ENCODE results near the gene KSR2. TPM values are rescaled to one million over a fixed set of nuclear protein-coding genes. Genes with fewer than 3 reads are reported as not detected.
"Not testable (repeated sequence)": the region's sequence is repeated elsewhere in the genome, so short reads cannot be mapped to it uniquely, and the experiment has no call there.

KSR2 gene
- polyA plus RNA-seq, 1 experiment: not detected

DNA sequence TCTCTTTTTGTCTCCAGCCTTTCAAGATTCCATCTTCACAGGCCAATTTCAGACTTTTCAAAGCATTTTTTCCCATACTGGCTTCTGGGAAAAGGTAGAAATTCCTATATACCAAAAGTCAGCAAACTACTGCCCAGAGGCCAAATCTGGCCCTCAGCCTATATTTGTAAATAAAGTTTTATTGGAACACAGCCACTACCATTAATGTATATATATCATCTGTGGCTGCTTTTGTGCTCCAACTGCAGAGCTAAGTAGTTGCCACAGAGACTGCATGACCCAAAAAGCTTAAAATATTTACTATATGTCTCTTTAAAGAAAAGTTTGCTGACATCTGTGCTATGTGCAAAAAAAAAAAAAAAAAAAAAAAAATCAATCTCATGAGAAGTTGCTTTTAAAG is 76.3 kb downstream of the KSR2 start:
- no peak for DNase-seq (ENCODE audit: low read depth)
- Histone ChIP-seq H3K4me3 (ENCODE audit: low read depth, low read length) (no peak overlapping the region), H3K36me3 (ENCODE audit: control insufficient read depth, insufficient read depth, low read length) (no peaks in the 10 kb centered on the region), H3K27me3 (ENCODE audit: control insufficient read depth, insufficient read depth, low read length) (no peaks in the 10 kb centered on the region)
- TF ChIP-seq, protein P1, sequence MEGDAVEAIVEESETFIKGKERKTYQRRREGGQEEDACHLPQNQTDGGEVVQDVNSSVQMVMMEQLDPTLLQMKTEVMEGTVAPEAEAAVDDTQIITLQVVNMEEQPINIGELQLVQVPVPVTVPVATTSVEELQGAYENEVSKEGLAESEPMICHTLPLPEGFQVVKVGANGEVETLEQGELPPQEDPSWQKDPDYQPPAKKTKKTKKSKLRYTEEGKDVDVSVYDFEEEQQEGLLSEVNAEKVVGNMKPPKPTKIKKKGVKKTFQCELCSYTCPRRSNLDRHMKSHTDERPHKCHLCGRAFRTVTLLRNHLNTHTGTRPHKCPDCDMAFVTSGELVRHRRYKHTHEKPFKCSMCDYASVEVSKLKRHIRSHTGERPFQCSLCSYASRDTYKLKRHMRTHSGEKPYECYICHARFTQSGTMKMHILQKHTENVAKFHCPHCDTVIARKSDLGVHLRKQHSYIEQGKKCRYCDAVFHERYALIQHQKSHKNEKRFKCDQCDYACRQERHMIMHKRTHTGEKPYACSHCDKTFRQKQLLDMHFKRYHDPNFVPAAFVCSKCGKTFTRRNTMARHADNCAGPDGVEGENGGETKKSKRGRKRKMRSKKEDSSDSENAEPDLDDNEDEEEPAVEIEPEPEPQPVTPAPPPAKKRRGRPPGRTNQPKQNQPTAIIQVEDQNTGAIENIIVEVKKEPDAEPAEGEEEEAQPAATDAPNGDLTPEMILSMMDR (IDR thresholded peaks at IDR 0.05; ENCODE audit: insufficient read depth, low read depth, low read length): no peak
- ChIA-PET POLR2A (no interaction called here), CTCF (no interaction called here)

- H3K4me3 ChIP-seq (ENCODE audit: low read depth, low read length); POLR2A ChIA-PET; H3K27me3 ChIP-seq (ENCODE audit: control insufficient read depth, insufficient read depth, low read length); CTCF ChIA-PET; H3K36me3 ChIP-seq (ENCODE audit: control insufficient read depth, insufficient read depth, low read length); DNase-seq (ENCODE audit: low read depth): not testable (repeated sequence)
Observed at GRCh38 chr12:117891265-117891664, 77.5 kb downstream of the KSR2 start.

DNA sequence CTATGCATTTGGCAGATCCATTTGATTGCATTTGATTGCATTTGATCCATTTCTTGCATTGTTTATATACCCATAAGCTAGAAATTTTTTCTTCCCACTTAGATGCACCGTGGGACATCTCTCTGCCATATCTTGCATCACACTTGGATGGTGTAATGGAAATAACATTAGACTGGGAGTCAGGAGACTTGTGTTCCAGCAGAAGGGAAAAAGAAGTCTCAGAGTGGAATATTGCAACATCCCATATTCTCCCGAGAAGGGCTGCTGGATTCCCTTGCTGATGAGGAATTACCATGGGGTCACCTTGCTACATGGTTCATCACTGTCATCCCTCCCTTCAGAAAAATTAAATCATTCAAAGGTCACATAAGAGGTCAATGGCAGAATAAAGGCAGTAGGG is 78.1 kb downstream of the KSR2 start:
- Histone ChIP-seq H3K27me3 (ENCODE audit: control insufficient read depth, insufficient read depth, low read length) (no peaks in the 10 kb centered on the region), H3K36me3 (ENCODE audit: control insufficient read depth, insufficient read depth, low read length) (no peaks in the 10 kb centered on the region), H3K4me3 (ENCODE audit: low read depth, low read length) (no peak overlapping the region)
- CTCF ChIA-PET: interaction anchor here (1.8 kb wide), 1 partner anchor 34 kb away, joined by 7 read pairs; no protein-coding TSS in a partner anchor
- TF ChIP-seq, protein P1 (IDR thresholded peaks at IDR 0.05; ENCODE audit: insufficient read depth, low read depth, low read length): no peak
- no peak for DNase-seq (ENCODE audit: low read depth)
- POLR2A ChIA-PET: no interaction called here

DNA sequence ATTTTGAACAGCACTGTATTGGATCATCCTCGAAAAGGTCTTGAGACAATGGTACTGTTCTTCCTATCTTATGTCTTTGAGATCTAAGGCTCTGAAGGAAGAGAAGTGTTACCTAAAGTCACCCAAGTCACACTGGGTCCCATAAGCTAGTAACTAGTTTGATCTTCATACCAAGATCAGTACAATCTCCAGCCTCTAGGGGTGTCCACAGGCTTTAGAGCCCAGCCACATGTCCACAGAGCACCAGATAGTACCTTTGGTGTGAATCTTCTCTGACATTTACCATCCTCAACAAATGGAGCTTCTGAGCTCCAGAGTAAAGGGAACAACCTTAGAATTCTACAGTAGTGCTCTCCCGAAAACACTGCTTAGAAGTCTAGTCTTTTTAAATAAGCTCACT is 78.7 kb downstream of the KSR2 start:
- ChIA-PET CTCF (interaction anchor here (1.8 kb wide), 1 partner anchor 33 kb away, joined by 7 read pairs; no protein-coding TSS in a partner anchor), POLR2A (no interaction called here)
- Histone ChIP-seq H3K36me3 (ENCODE audit: control insufficient read depth, insufficient read depth, low read length) (no peaks in the 10 kb centered on the region), H3K27me3 (ENCODE audit: control insufficient read depth, insufficient read depth, low read length) (no peaks in the 10 kb centered on the region), H3K4me3 (ENCODE audit: low read depth, low read length) (no peak overlapping the region)
- TF ChIP-seq, protein P1 (IDR thresholded peaks at IDR 0.05; ENCODE audit: insufficient read depth, low read depth, low read length): no peak
- DNase-seq (ENCODE audit: low read depth): no peak

- ChIA-PET CTCF (interaction anchor here (0.6 to 1.8 kb wide), 2 partner anchors 32 to 282 kb away, joined by 3 to 7 read pairs; no protein-coding TSS in a partner anchor), POLR2A (no interaction called here)
- Histone ChIP-seq H3K27me3 (ENCODE audit: control insufficient read depth, insufficient read depth, low read length) (no peaks in the 10 kb centered on the region), H3K4me3 (ENCODE audit: low read depth, low read length) (no peak overlapping the region), H3K36me3 (ENCODE audit: control insufficient read depth, insufficient read depth, low read length) (no peaks in the 10 kb centered on the region)
- no peak for DNase-seq (ENCODE audit: low read depth)
- TF ChIP-seq, protein P1 (IDR thresholded peaks at IDR 0.05; ENCODE audit: insufficient read depth, low read depth, low read length): no peak
Observed at GRCh38 chr12:117889098-117889497, 79.7 kb downstream of the KSR2 start.

DNA sequence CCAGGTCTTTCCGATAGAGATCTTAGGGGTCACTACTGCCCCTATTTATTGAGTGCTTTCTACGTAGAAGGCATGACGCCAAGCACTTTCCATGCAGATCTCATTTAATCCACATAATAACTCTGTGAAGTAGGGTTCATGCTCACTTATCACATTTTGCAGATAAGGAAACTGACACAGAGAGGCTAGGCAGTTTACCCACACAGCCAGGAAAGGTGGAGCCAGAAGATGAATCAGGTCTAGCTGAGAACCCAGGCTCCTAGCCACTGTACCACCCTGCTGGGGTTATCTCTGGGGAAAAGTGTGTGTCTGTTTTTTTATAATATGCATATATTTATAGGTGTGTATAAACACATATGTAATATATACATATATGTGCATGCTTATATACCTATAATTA is 83.6 kb downstream of the KSR2 start:
- no peak for DNase-seq (ENCODE audit: low read depth)
- no peak overlapping the region for H3K4me3 ChIP-seq (ENCODE audit: low read depth, low read length)
- TF ChIP-seq, protein P1 (IDR thresholded peaks at IDR 0.05; ENCODE audit: insufficient read depth, low read depth, low read length): no peak
- ChIA-PET CTCF (interaction anchor here (1.1 to 1.4 kb wide), 2 partner anchors 8 to 649 kb away, joined by 3 to 4 read pairs; no protein-coding TSS in a partner anchor), POLR2A (no interaction called here)
- H3K27me3 ChIP-seq (ENCODE audit: control insufficient read depth, insufficient read depth, low read length): no peaks in the 10 kb centered on the region
- no peaks in the 10 kb centered on the region for H3K36me3 ChIP-seq (ENCODE audit: control insufficient read depth, insufficient read depth, low read length)

Measured in BJ (cell line).